ENCODE measurements around the gene PRM3. TPM values are rescaled to one million over a fixed set of nuclear protein-coding genes. Genes with fewer than 3 reads are reported as not detected.

PRM3 gene
- total and polyA plus RNA-seq, 5 donors from 2014 or later, result not detected

DNA sequence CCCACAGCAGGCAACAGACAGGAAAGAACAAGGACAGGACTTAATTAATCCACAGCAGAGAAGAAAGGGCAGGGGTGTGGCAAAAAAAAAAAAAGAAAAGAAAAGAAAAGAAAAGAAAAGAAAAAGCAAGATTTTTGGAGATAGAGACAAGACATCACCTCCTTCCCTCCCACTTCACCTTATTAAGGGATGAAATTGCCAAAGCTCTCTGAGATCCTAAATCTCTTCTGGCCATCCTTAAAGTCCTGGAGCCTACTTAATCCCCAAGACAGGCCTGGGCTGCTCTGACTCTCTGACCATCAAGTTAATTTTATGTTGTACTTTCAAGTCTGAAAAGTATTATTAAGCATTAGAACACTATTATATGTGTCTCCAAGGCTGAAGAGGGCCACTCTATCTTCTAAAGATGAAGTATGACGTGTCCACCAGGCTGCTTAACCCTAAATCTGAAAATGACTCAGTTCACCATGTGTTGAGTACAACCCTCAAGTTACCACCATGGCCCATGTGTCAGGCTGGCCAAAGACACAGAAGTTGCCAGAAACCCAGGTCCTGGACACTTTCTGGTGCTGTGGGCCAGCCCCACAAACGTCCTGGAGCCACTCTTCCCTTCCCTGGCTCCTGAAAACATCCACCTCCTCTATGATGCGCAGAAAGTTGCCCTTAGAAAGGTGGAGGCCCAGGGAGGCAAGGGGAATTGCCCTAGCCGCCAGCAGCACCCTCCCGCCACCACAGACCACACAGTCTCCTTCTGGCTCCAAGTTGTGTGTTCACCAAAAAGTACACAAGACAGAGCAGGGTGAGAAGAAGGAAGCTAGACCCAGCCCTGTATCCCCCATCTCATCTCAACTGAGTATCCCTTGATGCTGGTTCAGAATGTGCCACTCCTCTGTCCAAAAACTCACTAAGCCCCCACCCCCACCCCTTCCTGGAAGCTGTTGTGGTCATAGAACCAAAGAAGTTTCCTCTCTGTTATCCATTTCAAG is 20.1 kb downstream of the PRM3 start:
- H3K36me3 ChIP-seq (ENCODE audit: control insufficient read depth, insufficient read depth, low read length), result no peaks in the 10 kb centered on the region
- Mint-ChIP-seq H3K36me3 (peaks cover 15% of the 10 kb centered on the region), H3K9me3 (no peaks in the 10 kb centered on the region), H3K27ac (peak overlapping the region; percentile 83 to 95 (median 92)), H3K4me1 (peaks cover 15 to 58% (median 38%) of the 10 kb centered on the region in 4 donors), H3K4me3 (peak overlapping the region; percentile 86 to 99 (median 90)), H3K27me3 (no peaks in the 10 kb centered on the region)
- H3K4me1 ChIP-seq (ENCODE audit: control insufficient read depth, insufficient read depth, low read length, poor library complexity, severe bottlenecking), result peaks cover 51% of the 10 kb centered on the region
- no peaks in the 10 kb centered on the region for H3K9me3 ChIP-seq (ENCODE audit: control insufficient read depth in 2 of 2, low read length in 2 of 2)
- no peak for ATAC-seq (ENCODE audit: low read depth in 2 of 2)
- H3K27me3 ChIP-seq (ENCODE audit: control insufficient read depth, insufficient read depth, low read length), result no peaks in the 10 kb centered on the region
- H3K27ac ChIP-seq (ENCODE audit: insufficient read depth, low read length, poor library complexity, severe bottlenecking), result peak overlapping the region; percentile 91
- peak overlapping the region; percentile 77 for H3K4me3 ChIP-seq (ENCODE audit: low read depth, low read length)
- peak in 2 of 3 donors; percentile 25 to 67 for DNase-seq

DNA sequence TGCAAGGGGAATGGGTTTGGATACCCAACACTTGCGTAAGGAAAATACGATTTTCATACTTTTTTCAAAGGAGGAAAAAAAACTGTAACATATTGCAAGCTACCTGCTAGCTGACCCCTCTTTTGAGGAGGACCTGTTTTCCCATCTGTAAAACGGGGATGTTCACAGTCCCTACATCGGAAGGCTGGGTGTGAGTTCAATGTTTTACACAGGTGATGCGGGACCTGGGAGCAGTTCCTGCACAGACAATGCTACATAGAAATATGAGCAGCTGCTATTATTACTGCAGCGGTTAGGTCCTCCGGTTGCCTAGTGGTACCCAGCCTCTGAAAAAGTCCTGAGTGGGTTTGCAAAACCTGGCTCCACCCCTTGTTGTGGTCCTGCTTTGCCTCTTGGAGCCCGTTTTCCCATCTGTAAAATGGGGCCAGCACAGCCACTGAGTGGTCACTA is 20.9 kb downstream of the PRM3 start:
- H3K36me3 Mint-ChIP-seq, result peaks cover 15% of the 10 kb centered on the region
- H3K27me3 Mint-ChIP-seq, result no peaks in the 10 kb centered on the region
- H3K9me3 Mint-ChIP-seq, result no peaks in the 10 kb centered on the region
- peaks cover 15 to 57% (median 33%) of the 10 kb centered on the region in 4 donors for H3K4me1 Mint-ChIP-seq
- Histone ChIP-seq H3K27me3 (ENCODE audit: control insufficient read depth, insufficient read depth, low read length) (no peaks in the 10 kb centered on the region), H3K36me3 (ENCODE audit: control insufficient read depth, insufficient read depth, low read length) (no peaks in the 10 kb centered on the region), H3K9me3 (ENCODE audit: control insufficient read depth in 2 of 2, low read length in 2 of 2) (no peaks in the 10 kb centered on the region), H3K4me3 (ENCODE audit: low read depth, low read length) (peak overlapping the region; percentile 77), H3K4me1 (ENCODE audit: control insufficient read depth, insufficient read depth, low read length, poor library complexity, severe bottlenecking) (peaks cover 48% of the 10 kb centered on the region), H3K27ac (ENCODE audit: insufficient read depth, low read length, poor library complexity, severe bottlenecking) (peak overlapping the region; percentile 91)
- peak in 1 of 3 donors; percentile 53 for DNase-seq
- H3K27ac Mint-ChIP-seq, result peak overlapping the region; percentile 90 to 96 (median 95)
- peak overlapping the region; percentile 86 to 99 (median 90) for H3K4me3 Mint-ChIP-seq
- ATAC-seq (ENCODE audit: low read depth in 2 of 2), result no peak

DNA sequence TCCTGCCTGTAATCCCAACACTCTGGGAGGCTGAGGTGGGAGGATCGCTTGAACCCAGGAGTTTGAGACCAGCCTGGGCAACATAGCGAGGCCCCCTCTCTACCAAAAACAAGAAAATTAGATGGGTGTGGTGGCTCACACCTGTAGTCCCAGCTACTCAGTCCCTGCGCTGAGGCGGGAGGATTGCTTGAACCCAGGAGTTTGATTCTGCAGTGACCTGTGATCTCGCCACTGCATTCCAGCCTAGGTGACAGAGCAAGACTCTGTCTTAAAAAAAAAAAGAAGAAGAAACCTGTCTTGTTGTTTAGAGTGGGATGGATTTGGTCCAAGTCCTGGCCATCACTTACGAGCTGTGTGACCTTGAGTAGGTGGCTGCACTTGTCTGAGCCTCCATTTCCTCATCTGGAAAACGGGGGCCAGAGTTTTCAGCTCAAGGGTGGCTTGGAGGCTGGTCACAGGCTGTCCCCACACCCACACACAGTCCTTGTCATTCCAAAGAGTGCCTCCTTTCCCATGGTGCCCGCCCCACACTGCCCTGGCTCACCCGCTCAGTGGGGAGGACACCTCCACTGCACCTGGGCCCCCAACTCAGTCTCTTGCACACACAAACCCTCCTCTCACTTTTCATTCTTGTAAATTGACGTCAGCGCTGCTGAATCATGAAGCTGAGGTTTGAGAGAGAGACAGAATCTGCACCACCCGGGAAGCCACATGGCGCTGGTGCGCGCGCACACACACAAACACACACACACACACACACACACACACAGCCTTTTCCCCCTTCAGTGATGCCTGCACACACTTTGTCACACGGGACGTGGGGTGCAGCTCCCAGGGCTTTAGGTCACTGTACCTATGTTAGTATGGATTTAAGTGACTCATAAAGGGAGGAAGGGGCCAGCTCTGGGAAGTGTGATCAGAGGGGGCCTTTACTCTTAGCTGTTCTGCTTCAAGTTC is 21.6 kb downstream of the PRM3 start:
- H3K9me3 ChIP-seq (ENCODE audit: control insufficient read depth in 2 of 2, low read length in 2 of 2), result no peaks in the 10 kb centered on the region
- peak overlapping the region; percentile 86 to 99 (median 90) for H3K4me3 Mint-ChIP-seq
- no peaks in the 10 kb centered on the region for H3K27me3 Mint-ChIP-seq
- peaks cover 41% of the 10 kb centered on the region for H3K4me1 ChIP-seq (ENCODE audit: control insufficient read depth, insufficient read depth, low read length, poor library complexity, severe bottlenecking)
- ATAC-seq (ENCODE audit: low read depth in 2 of 2), result peak; percentile 37 to 44
- peak overlapping the region; percentile 77 for H3K4me3 ChIP-seq (ENCODE audit: low read depth, low read length)
- no peaks in the 10 kb centered on the region for H3K9me3 Mint-ChIP-seq
- no peaks in the 10 kb centered on the region for H3K27me3 ChIP-seq (ENCODE audit: control insufficient read depth, insufficient read depth, low read length)
- no peaks in the 10 kb centered on the region for H3K36me3 ChIP-seq (ENCODE audit: control insufficient read depth, insufficient read depth, low read length)
- H3K36me3 Mint-ChIP-seq, result peaks cover 15% of the 10 kb centered on the region
- DNase-seq, result peak; percentile 53 to 90 (median 80)
- peak overlapping the region; percentile 90 to 96 (median 94) for H3K27ac Mint-ChIP-seq
- H3K27ac ChIP-seq (ENCODE audit: insufficient read depth, low read length, poor library complexity, severe bottlenecking), result peak overlapping the region; percentile 91
- peaks cover 13 to 50% (median 29%) of the 10 kb centered on the region in 4 donors for H3K4me1 Mint-ChIP-seq

DNA sequence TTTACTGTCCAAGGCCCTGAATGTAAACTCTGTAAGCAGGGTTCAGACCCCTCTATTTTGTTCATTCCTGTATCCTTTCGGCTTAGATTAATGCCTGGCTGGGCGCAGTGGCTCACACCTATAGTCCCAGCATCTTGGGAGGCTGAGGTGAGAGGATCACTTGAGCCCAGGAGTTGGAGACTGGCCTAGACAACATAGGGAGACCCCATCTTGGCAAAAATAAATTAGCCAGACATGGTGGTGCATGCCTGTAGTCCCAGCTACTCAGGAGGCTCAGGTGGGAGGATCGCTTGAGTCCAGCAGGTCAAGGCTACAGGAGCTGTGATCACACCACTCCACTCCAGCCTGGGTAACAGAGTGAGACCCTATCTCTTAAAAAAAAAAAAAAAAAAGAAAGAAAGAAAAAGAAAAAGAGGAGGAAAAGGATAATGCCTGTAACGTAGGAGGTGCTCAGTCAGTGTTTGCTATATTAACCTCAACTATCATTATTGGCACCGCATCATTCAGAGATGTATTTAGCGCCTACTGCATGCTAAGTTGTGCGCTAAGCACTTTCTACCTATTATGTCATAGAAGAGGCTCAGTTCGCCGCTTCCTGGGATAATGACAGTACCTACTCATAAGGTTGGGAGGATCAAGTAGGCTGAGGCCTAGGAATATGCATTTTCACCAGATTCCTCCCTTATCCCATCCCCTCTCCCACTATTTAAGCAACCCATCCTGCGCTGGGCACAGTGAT is 22.5 kb downstream of the PRM3 start:
- peaks cover 42% of the 10 kb centered on the region for H3K4me1 ChIP-seq (ENCODE audit: control insufficient read depth, insufficient read depth, low read length, poor library complexity, severe bottlenecking)
- no peak overlapping the region for H3K4me3 ChIP-seq (ENCODE audit: low read depth, low read length)
- DNase-seq (peak in 1 of 3 donors; percentile 57), ATAC-seq (ENCODE audit: low read depth in 2 of 2) (no peak)
- peaks cover 13 to 46% (median 27%) of the 10 kb centered on the region in 4 donors for H3K4me1 Mint-ChIP-seq
- H3K27ac Mint-ChIP-seq, result peak overlapping the region; percentile 29 to 96 (median 94)
- no peaks in the 10 kb centered on the region for H3K27me3 Mint-ChIP-seq
- H3K4me3 Mint-ChIP-seq, result peak overlapping the region in 2 of 4 donors; percentile 75 to 86
- H3K27ac ChIP-seq (ENCODE audit: insufficient read depth, low read length, poor library complexity, severe bottlenecking), result no peak overlapping the region
- H3K9me3 ChIP-seq (ENCODE audit: control insufficient read depth in 2 of 2, low read length in 2 of 2), result no peaks in the 10 kb centered on the region
- H3K36me3 ChIP-seq (ENCODE audit: control insufficient read depth, insufficient read depth, low read length), result no peaks in the 10 kb centered on the region
- no peaks in the 10 kb centered on the region for H3K27me3 ChIP-seq (ENCODE audit: control insufficient read depth, insufficient read depth, low read length)
- no peaks in the 10 kb centered on the region for H3K9me3 Mint-ChIP-seq
- peaks cover 15% of the 10 kb centered on the region for H3K36me3 Mint-ChIP-seq

DNA sequence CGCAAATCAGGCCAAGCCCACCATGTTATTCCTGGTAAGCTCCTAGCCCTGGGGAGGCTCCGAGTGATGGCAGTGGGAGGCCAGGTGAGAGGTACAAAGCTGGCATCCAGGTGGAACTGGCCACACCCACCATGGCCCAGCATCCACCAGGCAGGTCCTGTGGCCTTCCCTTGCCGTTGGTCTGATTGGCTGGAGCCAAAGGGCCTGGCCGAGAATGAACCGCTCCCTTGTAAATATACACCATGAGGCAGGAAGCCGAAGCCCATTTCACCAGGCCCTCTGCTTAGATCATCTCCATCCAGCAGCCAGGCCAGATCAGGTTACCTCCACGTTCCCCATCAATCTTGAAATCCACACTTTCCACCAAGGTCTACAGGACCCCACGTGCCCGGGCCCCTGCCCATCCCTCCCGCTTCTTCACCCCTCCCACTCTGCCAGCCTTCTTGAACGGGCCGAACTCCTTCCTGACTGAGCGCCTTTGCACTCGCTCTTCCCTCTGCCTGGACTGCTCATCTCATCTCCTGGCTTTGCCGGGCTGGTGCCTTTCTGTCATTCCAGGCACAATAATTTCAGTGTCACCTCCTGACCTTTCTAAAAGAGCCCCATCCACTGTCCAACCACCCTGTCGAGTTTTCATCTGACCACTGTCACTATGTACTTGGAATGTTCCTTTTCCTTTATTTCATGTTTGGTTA is 23.2 kb downstream of the PRM3 start:
- Histone ChIP-seq H3K36me3 (ENCODE audit: control insufficient read depth, insufficient read depth, low read length) (no peaks in the 10 kb centered on the region), H3K4me3 (ENCODE audit: low read depth, low read length) (no peak overlapping the region), H3K27ac (ENCODE audit: insufficient read depth, low read length, poor library complexity, severe bottlenecking) (no peak overlapping the region), H3K9me3 (ENCODE audit: control insufficient read depth in 2 of 2, low read length in 2 of 2) (no peaks in the 10 kb centered on the region), H3K4me1 (ENCODE audit: control insufficient read depth, insufficient read depth, low read length, poor library complexity, severe bottlenecking) (peaks cover 43% of the 10 kb centered on the region), H3K27me3 (ENCODE audit: control insufficient read depth, insufficient read depth, low read length) (no peaks in the 10 kb centered on the region)
- Mint-ChIP-seq H3K9me3 (no peaks in the 10 kb centered on the region), H3K4me3 (peak overlapping the region in 2 of 4 donors; percentile 61 to 79), H3K27me3 (no peaks in the 10 kb centered on the region), H3K4me1 (peaks cover 15 to 51% (median 29%) of the 10 kb centered on the region in 4 donors), H3K36me3 (peaks cover 15% of the 10 kb centered on the region), H3K27ac (peak overlapping the region in 2 of 3 donors; percentile 29 to 95)
- DNase-seq, result peak in 1 of 3 donors; percentile 66
- no peak for ATAC-seq (ENCODE audit: low read depth in 2 of 2)

- Histone ChIP-seq H3K4me3 (ENCODE audit: low read depth, low read length) (no peak overlapping the region), H3K27me3 (ENCODE audit: control insufficient read depth, insufficient read depth, low read length) (no peaks in the 10 kb centered on the region), H3K27ac (ENCODE audit: insufficient read depth, low read length, poor library complexity, severe bottlenecking) (no peak overlapping the region), H3K36me3 (ENCODE audit: control insufficient read depth, insufficient read depth, low read length) (no peaks in the 10 kb centered on the region), H3K4me1 (ENCODE audit: control insufficient read depth, insufficient read depth, low read length, poor library complexity, severe bottlenecking) (peaks cover 37% of the 10 kb centered on the region), H3K9me3 (ENCODE audit: control insufficient read depth in 2 of 2, low read length in 2 of 2) (no peaks in the 10 kb centered on the region)
- Mint-ChIP-seq H3K4me1 (peaks cover 15 to 54% (median 29%) of the 10 kb centered on the region in 4 donors), H3K4me3 (peak overlapping the region in 2 of 4 donors; percentile 61 to 89), H3K27me3 (no peaks in the 10 kb centered on the region), H3K36me3 (peaks cover 15% of the 10 kb centered on the region), H3K9me3 (no peaks in the 10 kb centered on the region), H3K27ac (peak overlapping the region in 1 of 3 donors; percentile 43)
- peak in 1 of 3 donors; percentile 56 for DNase-seq
- ATAC-seq (ENCODE audit: low read depth in 2 of 2), result no peak
Measured at GRCh38 chr16:11249233-11250061, 24.0 kb downstream of the PRM3 start.

All from CD4-positive, CD25-positive, alpha-beta regulatory T cell (primary cell).